ENCODE results near the gene CD300LD.

DNA sequence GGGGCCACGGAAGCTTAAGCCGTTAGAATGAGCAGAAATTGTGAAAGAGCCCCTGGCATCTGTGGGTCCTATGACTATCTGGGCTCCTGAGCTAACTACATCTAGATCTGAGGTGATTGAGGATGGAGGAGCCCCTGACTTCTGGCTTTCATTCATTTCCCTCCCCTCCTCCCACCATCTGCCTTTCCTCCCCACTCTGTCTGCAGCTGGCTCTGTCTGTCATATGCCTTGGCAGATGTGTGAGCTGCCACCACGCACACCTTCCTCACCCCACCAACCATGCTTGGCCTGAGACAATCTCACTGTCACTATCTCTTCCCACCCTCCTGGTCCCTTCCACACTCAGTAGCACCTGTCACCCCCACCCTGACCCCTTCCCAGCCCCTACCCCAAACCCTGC, 26.4 kb upstream of the CD300LD start:
- TF ChIP-seq CTCF (conservative IDR thresholded peaks at IDR 0.05) = no peak
- TF ChIP-seq EZH2 (IDR thresholded peaks at IDR 0.05; ENCODE audit: low read depth) = no peak
